Measurements from ENCODE around the gene SERINC3. TPM values are rescaled to one million over a fixed set of nuclear protein-coding genes. Genes with fewer than 3 reads are reported as not detected.
A peak's percentile ranks its signal among the peaks of the same experiment; 100 is the strongest.

Gene SERINC3
- total RNA-seq, 5 donors from 2014 or later (not counting 1 experiment from before 2014, with no cell fraction given): 60.5 to 83.0 (median 78.4) TPM

- H3K27ac Mint-ChIP-seq: no peak overlapping the region
- ATAC-seq (replicated peaks in 1 of 4): no peak
- H3K4me3 ChIP-seq (ENCODE audit: control insufficient read depth in 1 of 2, extremely low read depth in 1 of 2, low read length in 1 of 2): no peak overlapping the region
- no peaks in the 10 kb centered on the region for H3K4me1 Mint-ChIP-seq
- ChIA-PET CTCF (no interaction called here), POLR2A (no interaction called here)
- no peak overlapping the region for H3K27ac ChIP-seq (ENCODE audit: low read length)
- no peaks in the 10 kb centered on the region for H3K9me3 ChIP-seq
- H3K27me3 Mint-ChIP-seq: peaks cover 3 to 15% of the 10 kb centered on the region in 2 donors
- H3K4me3 Mint-ChIP-seq: no peak overlapping the region
- H3K27me3 ChIP-seq (replicated peaks in 1 of 2; ENCODE audit: control insufficient read depth in 2 of 2, extremely low read depth in 1 of 2, insufficient read depth in 2 of 2, low read length in 1 of 2): peaks cover 0 to 22% of the 10 kb centered on the region in 2 experiments
- no peaks in the 10 kb centered on the region for H3K9me3 Mint-ChIP-seq
- DNase-seq: peak in 2 of 35 experiments; percentile 19 to 24
- no peaks in the 10 kb centered on the region for H3K4me1 ChIP-seq (ENCODE audit: control insufficient read depth in 1 of 2, extremely low read depth in 1 of 2, insufficient read depth in 2 of 2, low read length in 2 of 2)
- H3K36me3 ChIP-seq (ENCODE audit: control insufficient read depth in 2 of 2, extremely low read depth in 1 of 2, insufficient read depth in 1 of 2, low read length in 1 of 2): no peaks in the 10 kb centered on the region
- H3K36me3 Mint-ChIP-seq: no peaks in the 10 kb centered on the region
- 74% methylated on average over 6 of the region's 9 CpGs for WGBS (ENCODE audit: insufficient coverage)
These were observed 72.9 kb downstream of the SERINC3 start for GRCh38 chr20:44448753-44449546.

DNA sequence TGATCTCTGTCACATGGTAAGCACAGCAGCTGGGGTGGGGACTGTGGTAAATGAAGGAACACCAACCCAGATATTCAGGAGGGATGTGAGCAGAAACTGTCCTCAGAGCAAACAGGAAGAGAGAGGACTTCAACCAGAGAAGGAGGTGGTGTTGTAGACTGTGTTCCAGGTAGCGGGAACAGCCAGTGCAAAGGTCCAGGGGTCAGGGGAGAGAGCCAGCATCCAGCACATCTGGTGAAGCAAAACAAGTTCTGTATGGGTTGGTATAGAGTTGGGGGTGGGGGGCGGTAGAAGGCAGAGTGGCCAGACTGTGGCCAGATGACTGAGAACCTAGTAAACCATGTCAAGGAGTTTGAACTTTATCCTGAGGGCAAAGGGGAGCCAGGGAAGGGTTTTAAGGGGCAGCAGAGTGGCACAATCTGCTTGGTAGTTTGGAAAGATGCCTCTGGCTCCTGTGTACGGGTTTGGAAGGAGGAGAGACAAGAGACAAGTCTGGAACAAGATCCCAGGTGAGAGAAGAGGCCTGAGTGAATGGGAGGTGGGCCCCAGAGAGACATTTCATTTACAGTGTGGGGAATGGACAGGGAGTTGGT is 73.9 kb downstream of the SERINC3 start:
- POLR2A ChIA-PET: no interaction called here
- no peak for ATAC-seq (replicated peaks in 1 of 4)
- H3K27ac ChIP-seq (ENCODE audit: low read length): no peak overlapping the region
- WGBS (ENCODE audit: insufficient coverage): 74% methylated on average over 3 of the region's 3 CpGs
- H3K27me3 ChIP-seq (replicated peaks in 1 of 2; ENCODE audit: control insufficient read depth in 2 of 2, extremely low read depth in 1 of 2, insufficient read depth in 2 of 2, low read length in 1 of 2): peaks cover 0 to 16% of the 10 kb centered on the region in 2 experiments
- Mint-ChIP-seq H3K27ac (no peak overlapping the region), H3K9me3 (no peaks in the 10 kb centered on the region), H3K4me1 (no peaks in the 10 kb centered on the region), H3K27me3 (peaks cover 3 to 15% of the 10 kb centered on the region in 2 donors), H3K36me3 (no peaks in the 10 kb centered on the region), H3K4me3 (no peak overlapping the region)
- CTCF ChIA-PET: no interaction called here
- H3K36me3 ChIP-seq (ENCODE audit: control insufficient read depth in 2 of 2, extremely low read depth in 1 of 2, insufficient read depth in 1 of 2, low read length in 1 of 2): no peaks in the 10 kb centered on the region
- no peak overlapping the region for H3K4me3 ChIP-seq (ENCODE audit: control insufficient read depth in 1 of 2, extremely low read depth in 1 of 2, low read length in 1 of 2)
- no peak for DNase-seq
- no peaks in the 10 kb centered on the region for H3K4me1 ChIP-seq (ENCODE audit: control insufficient read depth in 1 of 2, extremely low read depth in 1 of 2, insufficient read depth in 2 of 2, low read length in 2 of 2)
- no peaks in the 10 kb centered on the region for H3K9me3 ChIP-seq

Other genes starting within 250 kb of the SERINC3 start
- gene FITM2, start 210.9 kb downstream of the SERINC3 start, total RNA-seq: 1 to 10 TPM; 4.5 to 7.4 (median 6.2) TPM
- gene R3HDML, start 185.0 kb downstream of the SERINC3 start, total RNA-seq: not detected
- gene HNF4A, start 166.4 kb downstream of the SERINC3 start, total RNA-seq: under 1 TPM in 3 of 5 donors, not detected in 2; 0.16 to 0.35 (median 0.32) TPM
- 10 to 100 TPM; 14.6 to 19.2 (median 16.8) TPM for gene TTPAL, start 46.2 kb downstream of the SERINC3 start, total RNA-seq
- gene PKIG, start 60.5 kb upstream of the SERINC3 start, total RNA-seq: 1 to 10 TPM; 2.1 to 7.7 (median 4.7) TPM
- gene ADA, start 129.6 kb upstream of the SERINC3 start, total RNA-seq: 10 to 100 TPM; 21.9 to 42.1 (median 33.3) TPM
- under 1 TPM in 3 of 5 donors, not detected in 2; 0.13 to 0.41 (median 0.29) TPM for gene CCN5, start 193.3 kb upstream of the SERINC3 start, total RNA-seq
- under 1 TPM in 1 of 5 donors, not detected in 4; 0.13 TPM for gene KCNK15, start 223.8 kb upstream of the SERINC3 start, total RNA-seq

Data from T-cell (primary cell).